HEK293 (cell line): Measurements from ENCODE around the gene SCN4A.

Experiments used
- CTCF ChIA-PET: fragments of 350-600 bp; formaldehyde crosslinking; extraction: SDS; loops from one replicate; lab custom pipeline; 2021; ENCODE audit warnings: antibody characterized with exemption; lab: Yijun Ruan, JAX
- POLR2A ChIA-PET: fragments of 300-600 bp; formaldehyde crosslinking; extraction: SDS; loops from one replicate; lab custom pipeline; 2020; ENCODE audit warnings: antibody characterized with exemption, inconsistent platforms; lab: Yijun Ruan, JAX
- H3K27ac ChIP-seq: fragments of 200-500 bp; sonication (Bioruptor generic); 2 replicates; pipeline ENCODE4 v1.5.1; 2014; ENCODE audit warnings: low read depth, low read length, control low read depth, inconsistent platforms; ENCODE audit errors: extremely low read depth
- H3K36me3 ChIP-seq, 2 experiments: fragments of 200-500 bp in 1 of 2; sonication (Bioruptor generic) in 1 of 2; 1 replicate in 1 of 2; 2 replicates in 1 of 2; pipeline ENCODE4 v1.5.1; 2014 to 2017; ENCODE audit warnings: inconsistent platforms in 2 of 2, low read length in 2 of 2; ENCODE audit not compliant: control insufficient read depth in 2 of 2, insufficient read depth in 1 of 2
- H3K4me1 ChIP-seq: fragments of 200-500 bp; sonication (Bioruptor generic); 2 replicates; pipeline ENCODE4 v1.5.1; 2014; ENCODE audit warnings: mild to moderate bottlenecking, low read length, inconsistent platforms; ENCODE audit not compliant: control insufficient read depth, insufficient read depth
- H3K4me3 ChIP-seq: 2 replicates; pipeline ENCODE4 v1.5.1; 2011; ENCODE audit warnings: low read depth, mild to moderate bottlenecking, control low read depth, low read length, moderate library complexity
- H3K9me3 ChIP-seq: fragments of 200-500 bp; sonication (Bioruptor generic); 2 replicates; pipeline ENCODE4 v1.5.1; 2014; ENCODE audit warnings: low read depth, low read length, inconsistent platforms; ENCODE audit not compliant: control insufficient read depth, insufficient read depth
- ELK4 ChIP-seq: IDR thresholded peaks from 2 replicates; pipeline ENCODE4 v1.6.1; 2011; ENCODE audit warnings: mild to moderate bottlenecking, low read depth, low read length, borderline replicate concordance
- FEZF1 ChIP-seq: fragments of 450-650 bp; formaldehyde crosslinking; IDR thresholded peaks from 2 replicates; pipeline ENCODE4 v1.5.1; 2016; ENCODE audit warnings: missing biosample characterization, missing genetic modification characterization
- KLF8 ChIP-seq: fragments of 450-650 bp; formaldehyde crosslinking; IDR thresholded peaks from 2 replicates; pipeline ENCODE4 v1.5.1; 2016; ENCODE audit warnings: missing biosample characterization, missing genetic modification characterization
- KLF9 ChIP-seq: fragments of 450-650 bp; formaldehyde crosslinking; IDR thresholded peaks from 2 replicates; pipeline ENCODE4 v1.5.1; 2016; ENCODE audit warnings: missing biosample characterization, missing genetic modification characterization, low read depth
- MZF1 ChIP-seq: fragments of 450-650 bp; formaldehyde crosslinking; IDR thresholded peaks from 2 replicates; pipeline ENCODE4 v1.5.1; 2017; ENCODE audit warnings: missing biosample characterization, missing genetic modification characterization, borderline replicate concordance
- ZBTB20 ChIP-seq: fragments of 450-650 bp; formaldehyde crosslinking; IDR thresholded peaks from 2 replicates; pipeline ENCODE4 v1.5.1; 2016; ENCODE audit warnings: missing biosample characterization, missing genetic modification characterization
- ZNF184 ChIP-seq: fragments of 450-650 bp; IDR thresholded peaks from 2 replicates; pipeline ENCODE4 v1.5.1; 2018; ENCODE audit warnings: missing biosample characterization, mild to moderate bottlenecking, missing genetic modification characterization
- ZNF354C ChIP-seq: fragments of 450-650 bp; formaldehyde crosslinking; IDR thresholded peaks from 2 replicates; pipeline ENCODE4 v1.5.1; 2016; ENCODE audit warnings: missing biosample characterization, missing genetic modification characterization, low read depth, borderline replicate concordance
- ZNF398 ChIP-seq: fragments of 450-650 bp; formaldehyde crosslinking; IDR thresholded peaks from 2 replicates; pipeline ENCODE4 v1.5.1; 2017; ENCODE audit warnings: missing biosample characterization, missing genetic modification characterization
- ZNF404 ChIP-seq: fragments of 450-650 bp; formaldehyde crosslinking; IDR thresholded peaks from 2 replicates; pipeline ENCODE4 v1.5.1; 2017; ENCODE audit warnings: missing biosample characterization, missing genetic modification characterization
- ZNF501 ChIP-seq: fragments of 450-650 bp; formaldehyde crosslinking; IDR thresholded peaks from 2 replicates; pipeline ENCODE4 v1.5.1; 2016; ENCODE audit warnings: missing biosample characterization, missing genetic modification characterization
- ZNF555 ChIP-seq: fragments of 450-650 bp; formaldehyde crosslinking; conservative IDR thresholded peaks from 2 replicates; pipeline ENCODE4 v1.5.1; 2017; ENCODE audit warnings: missing biosample characterization, mild to moderate bottlenecking, missing genetic modification characterization, inconsistent platforms
- ZNF658 ChIP-seq: fragments of 450-650 bp; formaldehyde crosslinking; IDR thresholded peaks from 2 replicates; pipeline ENCODE4; 2016; ENCODE audit warnings: missing biosample characterization, missing genetic modification characterization
- ZNF843 ChIP-seq: fragments of 450-650 bp; formaldehyde crosslinking; IDR thresholded peaks from 2 replicates; pipeline ENCODE4 v1.5.1; 2016; ENCODE audit warnings: missing biosample characterization, missing genetic modification characterization
- ZSCAN30 ChIP-seq: fragments of 450-650 bp; IDR thresholded peaks from 2 replicates; pipeline ENCODE4 v1.5.1; 2018; ENCODE audit warnings: missing biosample characterization, mild to moderate bottlenecking, missing genetic modification characterization, moderate library complexity
- TF ChIP-seq, protein P1 (sequence below): fragments of 450-650 bp; IDR thresholded peaks from 2 replicates; pipeline ENCODE4 v1.5.1; 2018; ENCODE audit warnings: missing biosample characterization, missing genetic modification characterization
- TF ChIP-seq, protein P2 (sequence below): fragments of 450-650 bp; formaldehyde crosslinking; IDR thresholded peaks from 2 replicates; pipeline ENCODE4 v1.5.0; 2017; ENCODE audit warnings: missing biosample characterization, missing genetic modification characterization, borderline replicate concordance
- TF ChIP-seq, protein P3 (sequence below): fragments of 450-650 bp; formaldehyde crosslinking; IDR thresholded peaks from 2 replicates; pipeline ENCODE4 v1.5.1; 2016; ENCODE audit warnings: missing biosample characterization, missing genetic modification characterization

Gene SCN4A

DNA sequence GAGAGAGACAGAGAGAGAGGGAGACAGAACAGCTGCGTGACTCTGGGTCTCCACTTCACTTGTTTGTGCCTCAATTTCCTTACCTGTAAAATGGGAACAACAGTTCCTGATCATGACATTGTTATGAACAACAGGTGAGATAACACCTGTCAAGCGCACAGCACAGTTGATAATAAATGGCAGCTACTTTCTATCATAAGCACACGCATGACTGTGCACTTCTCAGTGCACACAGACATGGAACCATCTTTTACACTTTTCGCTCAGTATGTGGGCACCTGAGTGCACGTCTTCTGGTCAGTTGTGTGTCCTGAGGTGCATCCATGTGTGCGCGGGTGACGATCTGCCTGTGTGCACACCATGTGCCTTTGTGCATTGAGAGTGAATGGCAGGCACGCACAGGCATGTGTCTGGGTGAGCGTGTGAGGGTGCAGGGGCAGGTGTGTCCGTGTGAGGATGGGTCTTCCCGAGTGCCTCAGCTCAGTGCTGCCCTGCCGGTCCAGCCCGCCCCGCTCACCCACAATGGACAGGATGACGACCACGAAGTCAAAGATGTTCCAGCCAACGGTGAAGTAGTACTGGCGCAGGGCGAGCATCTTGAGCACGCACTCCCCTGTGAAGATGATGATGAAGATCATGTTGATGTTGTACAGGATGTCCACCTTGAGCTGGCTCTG lies 30.3 kb downstream of the SCN4A start:
- TF ChIP-seq, protein P1, sequence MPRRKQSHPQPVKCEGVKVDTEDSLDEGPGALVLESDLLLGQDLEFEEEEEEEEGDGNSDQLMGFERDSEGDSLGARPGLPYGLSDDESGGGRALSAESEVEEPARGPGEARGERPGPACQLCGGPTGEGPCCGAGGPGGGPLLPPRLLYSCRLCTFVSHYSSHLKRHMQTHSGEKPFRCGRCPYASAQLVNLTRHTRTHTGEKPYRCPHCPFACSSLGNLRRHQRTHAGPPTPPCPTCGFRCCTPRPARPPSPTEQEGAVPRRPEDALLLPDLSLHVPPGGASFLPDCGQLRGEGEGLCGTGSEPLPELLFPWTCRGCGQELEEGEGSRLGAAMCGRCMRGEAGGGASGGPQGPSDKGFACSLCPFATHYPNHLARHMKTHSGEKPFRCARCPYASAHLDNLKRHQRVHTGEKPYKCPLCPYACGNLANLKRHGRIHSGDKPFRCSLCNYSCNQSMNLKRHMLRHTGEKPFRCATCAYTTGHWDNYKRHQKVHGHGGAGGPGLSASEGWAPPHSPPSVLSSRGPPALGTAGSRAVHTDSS (tag by site-specific recombination): peak; percentile 22; the same call in 1 of the 2 replicates
- TF ChIP-seq FEZF1 (tag by site-specific recombination): no peak
- ChIA-PET CTCF (interaction anchor here (0.6 to 0.8 kb wide), 2 partner anchors 9 to 340 kb away, joined by 3 to 6 read pairs; no protein-coding TSS in a partner anchor), POLR2A (interaction anchor here (0.5 to 0.6 kb wide), 2 partner anchors 22 to 264 kb away, joined by 3 to 4 read pairs; no protein-coding TSS in a partner anchor)
- Histone ChIP-seq H3K4me1 (no peaks in the 10 kb centered on the region), H3K4me3 (no peak overlapping the region), H3K9me3 (no peaks in the 10 kb centered on the region), H3K27ac (no peak overlapping the region), H3K36me3 (no peaks in the 10 kb centered on the region)

- no peaks in the 10 kb centered on the region for H3K36me3 ChIP-seq
- no peak for TF ChIP-seq ZNF184
- H3K4me3 ChIP-seq: no peak overlapping the region
- no peaks in the 10 kb centered on the region for H3K9me3 ChIP-seq
- ChIA-PET POLR2A (interaction anchor here (0.6 kb wide), 1 partner anchor 264 kb away, joined by 4 read pairs; no protein-coding TSS in a partner anchor), CTCF (interaction anchor here (0.8 kb wide), 2 partner anchors 9 to 22 kb away, joined by 3 read pairs; no protein-coding TSS in a partner anchor)
- no peak overlapping the region for H3K27ac ChIP-seq
- no peaks in the 10 kb centered on the region for H3K4me1 ChIP-seq
Observed at GRCh38 chr17:63941751-63942150, 31.0 kb downstream of the SCN4A start.

DNA sequence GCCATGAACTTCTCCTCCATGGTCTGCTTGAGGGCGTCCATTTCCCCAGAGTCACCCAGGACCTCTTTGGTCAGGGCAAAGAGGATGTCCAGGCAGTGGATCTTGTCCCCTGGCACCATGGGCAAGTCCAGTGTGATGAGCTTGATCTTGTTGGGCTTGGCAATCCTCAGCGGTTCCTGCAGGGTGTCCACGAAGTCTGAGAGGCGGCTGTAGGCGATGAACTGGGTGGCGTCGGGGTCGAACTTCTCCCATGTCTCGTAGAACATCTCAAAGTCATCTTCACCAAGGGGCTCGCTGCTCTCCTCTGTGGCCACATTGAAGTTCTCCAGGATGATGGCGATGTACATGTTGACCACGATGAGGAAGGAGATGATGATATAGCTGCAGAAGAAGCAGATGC lies 31.6 kb downstream of the SCN4A start:
- H3K4me1 ChIP-seq: no peaks in the 10 kb centered on the region
- POLR2A ChIA-PET: no interaction called here
- no peak for TF ChIP-seq MZF1 (tag by site-specific recombination)
- TF ChIP-seq ZNF555 (tag by site-specific recombination): no peak
- TF ChIP-seq ZNF398: no peak
- TF ChIP-seq, protein P2, sequence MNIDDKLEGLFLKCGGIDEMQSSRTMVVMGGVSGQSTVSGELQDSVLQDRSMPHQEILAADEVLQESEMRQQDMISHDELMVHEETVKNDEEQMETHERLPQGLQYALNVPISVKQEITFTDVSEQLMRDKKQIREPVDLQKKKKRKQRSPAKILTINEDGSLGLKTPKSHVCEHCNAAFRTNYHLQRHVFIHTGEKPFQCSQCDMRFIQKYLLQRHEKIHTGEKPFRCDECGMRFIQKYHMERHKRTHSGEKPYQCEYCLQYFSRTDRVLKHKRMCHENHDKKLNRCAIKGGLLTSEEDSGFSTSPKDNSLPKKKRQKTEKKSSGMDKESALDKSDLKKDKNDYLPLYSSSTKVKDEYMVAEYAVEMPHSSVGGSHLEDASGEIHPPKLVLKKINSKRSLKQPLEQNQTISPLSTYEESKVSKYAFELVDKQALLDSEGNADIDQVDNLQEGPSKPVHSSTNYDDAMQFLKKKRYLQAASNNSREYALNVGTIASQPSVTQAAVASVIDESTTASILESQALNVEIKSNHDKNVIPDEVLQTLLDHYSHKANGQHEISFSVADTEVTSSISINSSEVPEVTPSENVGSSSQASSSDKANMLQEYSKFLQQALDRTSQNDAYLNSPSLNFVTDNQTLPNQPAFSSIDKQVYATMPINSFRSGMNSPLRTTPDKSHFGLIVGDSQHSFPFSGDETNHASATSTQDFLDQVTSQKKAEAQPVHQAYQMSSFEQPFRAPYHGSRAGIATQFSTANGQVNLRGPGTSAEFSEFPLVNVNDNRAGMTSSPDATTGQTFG (tag by site-specific recombination): no peak
- TF ChIP-seq ZBTB20 (tag by site-specific recombination): no peak
- TF ChIP-seq KLF8: no peak
- TF ChIP-seq KLF9: no peak

DNA sequence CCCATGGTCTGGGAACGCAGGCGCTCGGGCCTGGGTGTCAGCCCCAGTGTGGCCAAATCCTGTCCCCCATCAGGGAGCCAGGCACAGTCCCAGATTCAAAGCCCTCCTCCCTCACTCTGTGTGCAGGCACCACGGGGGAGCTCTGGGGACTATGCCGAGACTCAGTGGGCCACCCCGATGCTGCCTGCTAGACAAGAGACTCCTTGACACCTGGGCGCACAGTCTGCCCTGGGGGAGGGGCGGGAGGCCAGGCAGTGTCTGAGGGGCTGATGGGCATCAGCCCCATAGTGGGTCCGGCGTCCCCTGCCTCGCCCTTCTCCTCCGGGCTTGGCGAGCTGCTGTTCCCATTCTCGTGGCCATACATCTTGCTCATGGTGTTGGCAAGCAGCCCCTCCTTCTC lies 32.1 kb downstream of the SCN4A start:
- Histone ChIP-seq H3K27ac (no peak overlapping the region), H3K4me1 (no peaks in the 10 kb centered on the region), H3K36me3 (no peaks in the 10 kb centered on the region), H3K9me3 (no peaks in the 10 kb centered on the region), H3K4me3 (no peak overlapping the region)
- POLR2A ChIA-PET: no interaction called here
- CTCF ChIA-PET: interaction anchor here (0.6 kb wide), 1 partner anchor 341 kb away, joined by 3 read pairs; no protein-coding TSS in a partner anchor
- TF ChIP-seq MZF1 (tag by site-specific recombination) (no peak), ZNF354C (no peak), ZSCAN30 (tag by site-specific recombination) (no peak), ELK4 (no peak), ZNF404 (tag by site-specific recombination) (no peak), ZNF501 (tag by site-specific recombination) (no peak), ZNF658 (tag by site-specific recombination) (no peak), ZNF843 (tag by site-specific recombination) (no peak)
- TF ChIP-seq, protein P3, sequence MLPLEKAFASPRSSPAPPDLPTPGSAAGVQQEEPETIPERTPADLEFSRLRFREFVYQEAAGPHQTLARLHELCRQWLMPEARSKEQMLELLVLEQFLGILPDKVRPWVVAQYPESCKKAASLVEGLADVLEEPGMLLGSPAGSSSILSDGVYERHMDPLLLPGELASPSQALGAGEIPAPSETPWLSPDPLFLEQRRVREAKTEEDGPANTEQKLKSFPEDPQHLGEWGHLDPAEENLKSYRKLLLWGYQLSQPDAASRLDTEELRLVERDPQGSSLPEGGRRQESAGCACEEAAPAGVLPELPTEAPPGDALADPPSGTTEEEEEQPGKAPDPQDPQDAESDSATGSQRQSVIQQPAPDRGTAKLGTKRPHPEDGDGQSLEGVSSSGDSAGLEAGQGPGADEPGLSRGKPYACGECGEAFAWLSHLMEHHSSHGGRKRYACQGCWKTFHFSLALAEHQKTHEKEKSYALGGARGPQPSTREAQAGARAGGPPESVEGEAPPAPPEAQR (tag by site-specific recombination): no peak

More for the DNA sequence above, 31.6 kb downstream of the SCN4A start:
- H3K27ac ChIP-seq: no peak overlapping the region
- H3K9me3 ChIP-seq: no peaks in the 10 kb centered on the region
- H3K4me3 ChIP-seq: no peak overlapping the region
- no peaks in the 10 kb centered on the region for H3K36me3 ChIP-seq
- CTCF ChIA-PET: interaction anchor here (0.6 to 0.8 kb wide), 2 partner anchors 22 to 340 kb away, joined by 3 read pairs; no protein-coding TSS in a partner anchor
